Neutrophil (primary cell): ENCODE data around the gene MAPKAPK2.

Experiments
- H3K27ac ChIP-seq: fragments of 200-600 bp; sonication (generic); 2 replicates; pipeline ENCODE4 v1.5.1; 2016; ENCODE audit warnings: mild to moderate bottlenecking, moderate library complexity
- H3K27me3 ChIP-seq: fragments of 200-600 bp; sonication (generic); 2 replicates; pipeline ENCODE4 v1.6.0; 2016; ENCODE audit warnings: mild to moderate bottlenecking
- H3K36me3 ChIP-seq: fragments of 200-600 bp; sonication (generic); 2 replicates; pipeline ENCODE4 v1.5.1; 2017
- H3K4me1 ChIP-seq, 2 experiments: fragments of 200-600 bp in 1 of 2; sonication (generic) in 1 of 2; 1 replicate in 1 of 2; 2 replicates in 1 of 2; pipeline versions ENCODE4 v1.5.1 to v1.6.1; 2013 to 2016; ENCODE audit warnings: low read depth in 1 of 2, low read length in 1 of 2, mild to moderate bottlenecking in 1 of 2, moderate library complexity in 1 of 2; ENCODE audit not compliant: control insufficient read depth in 1 of 2, insufficient read depth in 1 of 2
- H3K4me3 ChIP-seq, 2 experiments: fragments of 200-600 bp in 1 of 2; sonication (generic) in 1 of 2; 1 replicate in 1 of 2; 2 replicates in 1 of 2; pipeline ENCODE4 v1.5.1; 2013 to 2016; ENCODE audit warnings: low read depth in 1 of 2, low read length in 1 of 2, mild to moderate bottlenecking in 1 of 2, moderate library complexity in 1 of 2
- H3K9me3 ChIP-seq: fragments of 200-600 bp; sonication (generic); 2 replicates; pipeline ENCODE4 v1.5.1; 2016
- TF ChIP-seq, protein P1 (sequence below): fragments of 200-600 bp; sonication (generic); IDR thresholded peaks from 2 replicates; pipeline ENCODE4 v1.5.1; 2016; ENCODE audit warnings: antibody characterized with exemption

MAPKAPK2 gene

GRCh38 chr1:206681359-206681758 lies 3.3 kb upstream of the MAPKAPK2 start:
- H3K36me3 ChIP-seq: no peaks in the 10 kb centered on the region

GRCh38 chr1:206682111-206682510 lies 2.6 kb upstream of the MAPKAPK2 start:
- Histone ChIP-seq H3K27me3 (no peaks in the 10 kb centered on the region), H3K4me3 (no peak overlapping the region)
- TF ChIP-seq, protein P1, sequence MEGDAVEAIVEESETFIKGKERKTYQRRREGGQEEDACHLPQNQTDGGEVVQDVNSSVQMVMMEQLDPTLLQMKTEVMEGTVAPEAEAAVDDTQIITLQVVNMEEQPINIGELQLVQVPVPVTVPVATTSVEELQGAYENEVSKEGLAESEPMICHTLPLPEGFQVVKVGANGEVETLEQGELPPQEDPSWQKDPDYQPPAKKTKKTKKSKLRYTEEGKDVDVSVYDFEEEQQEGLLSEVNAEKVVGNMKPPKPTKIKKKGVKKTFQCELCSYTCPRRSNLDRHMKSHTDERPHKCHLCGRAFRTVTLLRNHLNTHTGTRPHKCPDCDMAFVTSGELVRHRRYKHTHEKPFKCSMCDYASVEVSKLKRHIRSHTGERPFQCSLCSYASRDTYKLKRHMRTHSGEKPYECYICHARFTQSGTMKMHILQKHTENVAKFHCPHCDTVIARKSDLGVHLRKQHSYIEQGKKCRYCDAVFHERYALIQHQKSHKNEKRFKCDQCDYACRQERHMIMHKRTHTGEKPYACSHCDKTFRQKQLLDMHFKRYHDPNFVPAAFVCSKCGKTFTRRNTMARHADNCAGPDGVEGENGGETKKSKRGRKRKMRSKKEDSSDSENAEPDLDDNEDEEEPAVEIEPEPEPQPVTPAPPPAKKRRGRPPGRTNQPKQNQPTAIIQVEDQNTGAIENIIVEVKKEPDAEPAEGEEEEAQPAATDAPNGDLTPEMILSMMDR: no peak

More at GRCh38 chr1:206681359-206681758, 3.3 kb upstream of the MAPKAPK2 start:
- no peak overlapping the region for H3K4me3 ChIP-seq
- peaks cover 13 to 20% of the 10 kb centered on the region in 2 experiments for H3K4me1 ChIP-seq
- no peaks in the 10 kb centered on the region for H3K27me3 ChIP-seq
- TF ChIP-seq, protein P1: no peak
- no peak overlapping the region for H3K27ac ChIP-seq
- no peaks in the 10 kb centered on the region for H3K9me3 ChIP-seq

DNA sequence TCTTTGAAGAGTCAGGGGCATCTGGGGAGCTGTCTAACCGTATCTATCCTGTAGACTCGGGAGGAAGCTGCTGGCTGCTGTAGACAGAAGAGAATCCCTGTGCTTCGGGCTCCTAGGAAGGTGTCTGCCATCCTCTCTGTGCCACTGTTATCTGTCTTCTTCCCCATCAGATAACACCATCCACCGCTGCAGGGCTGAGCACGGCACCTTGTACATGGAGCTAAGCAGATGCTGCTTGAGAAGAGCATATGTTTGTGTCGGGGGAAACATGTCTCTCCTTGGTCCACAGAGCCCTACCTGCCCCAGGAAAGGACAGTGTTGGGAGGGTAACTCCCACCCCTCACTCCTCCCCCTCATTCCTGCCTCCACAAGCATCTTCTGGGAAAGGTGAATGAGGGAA lies 1.4 kb upstream of the MAPKAPK2 start:
- TF ChIP-seq, protein P1: no peak
- no peak overlapping the region for H3K4me3 ChIP-seq
- no peaks in the 10 kb centered on the region for H3K36me3 ChIP-seq
- no peak overlapping the region for H3K27ac ChIP-seq
- no peaks in the 10 kb centered on the region for H3K9me3 ChIP-seq
- peaks cover 33 to 40% of the 10 kb centered on the region in 2 experiments for H3K4me1 ChIP-seq
- no peaks in the 10 kb centered on the region for H3K27me3 ChIP-seq

More at GRCh38 chr1:206682111-206682510, 2.6 kb upstream of the MAPKAPK2 start:
- Histone ChIP-seq H3K9me3 (no peaks in the 10 kb centered on the region), H3K36me3 (no peaks in the 10 kb centered on the region), H3K27ac (no peak overlapping the region), H3K4me1 (peaks cover 21 to 28% of the 10 kb centered on the region in 2 experiments)

- Histone ChIP-seq H3K4me3 (peak overlapping the region in 1 of 2 experiments; percentile 50), H3K27me3 (no peaks in the 10 kb centered on the region), H3K27ac (no peak overlapping the region), H3K36me3 (no peaks in the 10 kb centered on the region), H3K4me1 (peaks cover 38 to 46% of the 10 kb centered on the region in 2 experiments), H3K9me3 (no peaks in the 10 kb centered on the region)
- TF ChIP-seq, protein P1: no peak
Measured at GRCh38 chr1:206684003-206684402, 702 bp upstream of the MAPKAPK2 start.

- TF ChIP-seq, protein P1: no peak
- H3K27ac ChIP-seq: peak overlapping the region; percentile 98
- no peaks in the 10 kb centered on the region for H3K9me3 ChIP-seq
- no peaks in the 10 kb centered on the region for H3K27me3 ChIP-seq
- H3K36me3 ChIP-seq: no peaks in the 10 kb centered on the region
- H3K4me3 ChIP-seq: peak overlapping the region; percentile 65 to 82
- H3K4me1 ChIP-seq: peaks cover 41 to 42% of the 10 kb centered on the region in 2 experiments
Measured at GRCh38 chr1:206685334-206685768, 646 bp downstream of the MAPKAPK2 start.
